NCI-H2171 treated with DMSO at 0.1 percent for 48 hours (cell line): ENCODE data around the gene KCNK15.

ENCODE experiments used
- DNase-seq: peaks from one replicate; lab custom pipeline; 2025; lab: John Stamatoyannopoulos, UW

Gene KCNK15

DNA sequence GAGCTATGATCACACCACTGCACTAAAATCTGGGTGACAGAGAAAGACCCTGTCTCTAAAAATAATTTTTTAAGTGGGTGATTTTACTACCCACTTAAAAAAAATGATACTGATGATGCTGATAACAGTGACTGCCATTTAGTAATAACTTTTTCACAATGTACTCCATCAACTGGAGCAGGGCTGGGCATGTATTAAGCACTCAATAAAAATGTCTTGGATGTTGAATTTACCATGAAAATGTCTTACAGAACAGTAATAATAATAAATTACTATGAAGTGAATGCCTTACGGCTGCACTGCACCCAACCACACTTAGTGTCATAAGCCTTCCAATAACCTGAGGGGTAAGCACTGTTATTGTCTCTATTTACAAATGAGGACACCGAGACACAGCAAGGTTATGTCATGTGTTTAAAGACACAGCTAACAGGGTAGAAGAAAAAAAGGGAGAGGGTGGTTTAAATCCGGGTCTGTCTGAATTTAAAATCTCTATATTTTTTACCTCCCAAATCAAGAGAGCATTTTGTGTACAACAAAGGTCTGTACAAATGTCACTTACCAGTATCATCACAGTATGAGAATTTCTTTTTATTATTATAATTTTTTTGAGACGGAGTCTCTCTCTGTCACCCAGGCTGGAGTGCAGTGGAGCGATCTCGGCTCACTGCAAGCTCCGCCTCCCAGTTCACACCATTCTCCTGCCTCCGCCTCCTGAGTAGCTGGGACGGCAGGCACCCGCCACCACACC, 43.2 kb downstream of the KCNK15 start:
- DNase-seq = no peak

DNA sequence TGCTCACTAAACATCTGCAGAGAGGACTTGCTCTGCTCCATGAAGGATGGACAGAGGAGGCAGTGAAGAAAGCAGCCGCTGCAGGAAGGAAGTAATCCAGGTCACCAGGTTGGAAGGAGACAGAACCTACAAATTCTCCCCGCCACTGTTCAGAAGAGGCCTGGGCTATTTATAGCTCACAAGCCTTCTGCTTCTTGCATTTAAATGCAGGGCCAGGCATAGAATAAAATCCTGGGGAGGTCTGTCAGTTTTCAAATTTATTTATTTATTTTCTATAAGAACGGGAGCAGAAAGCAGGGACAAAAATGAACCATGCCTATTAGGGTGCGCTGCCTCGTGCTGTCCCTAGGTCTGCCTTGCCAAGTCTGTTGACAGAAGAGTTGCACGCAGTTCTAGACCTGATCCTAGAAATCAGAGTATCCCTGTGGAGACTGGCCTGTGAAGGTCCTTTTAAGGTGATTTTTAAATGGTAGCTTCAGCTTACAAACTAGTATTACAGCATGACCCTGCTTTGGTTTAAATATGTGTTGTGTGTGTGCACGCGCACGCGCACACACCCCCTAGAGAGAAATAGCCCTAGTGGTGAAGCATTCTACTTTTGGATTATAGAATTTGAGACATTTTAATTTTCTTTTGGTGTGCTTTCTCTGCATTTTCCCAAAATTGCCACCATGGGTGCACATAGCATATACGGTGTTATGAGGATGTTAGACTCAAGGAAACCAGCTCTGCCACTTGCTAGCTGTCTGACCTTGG, 45.2 kb downstream of the KCNK15 start:
- no peak for DNase-seq

DNA sequence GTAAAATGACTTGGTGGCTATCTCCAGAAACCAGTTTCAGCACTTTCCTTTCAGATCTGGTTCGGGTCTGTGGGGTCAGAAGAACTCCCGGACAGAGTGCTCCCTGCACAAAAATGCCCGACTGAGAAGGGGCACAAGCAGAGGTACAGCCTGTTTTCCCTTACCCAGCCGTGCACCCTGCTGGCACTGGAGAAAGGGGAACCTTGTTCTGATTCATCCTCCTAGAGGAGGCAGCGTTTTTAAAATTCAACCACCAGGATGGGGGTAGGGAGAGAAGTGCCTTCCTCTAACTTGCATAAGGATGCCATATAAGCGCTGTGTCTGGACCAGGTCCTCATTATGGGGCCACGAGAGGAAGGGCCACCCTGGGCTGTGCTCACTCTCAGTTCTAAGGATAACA, 47.1 kb downstream of the KCNK15 start:
- DNase-seq = no peak

DNA sequence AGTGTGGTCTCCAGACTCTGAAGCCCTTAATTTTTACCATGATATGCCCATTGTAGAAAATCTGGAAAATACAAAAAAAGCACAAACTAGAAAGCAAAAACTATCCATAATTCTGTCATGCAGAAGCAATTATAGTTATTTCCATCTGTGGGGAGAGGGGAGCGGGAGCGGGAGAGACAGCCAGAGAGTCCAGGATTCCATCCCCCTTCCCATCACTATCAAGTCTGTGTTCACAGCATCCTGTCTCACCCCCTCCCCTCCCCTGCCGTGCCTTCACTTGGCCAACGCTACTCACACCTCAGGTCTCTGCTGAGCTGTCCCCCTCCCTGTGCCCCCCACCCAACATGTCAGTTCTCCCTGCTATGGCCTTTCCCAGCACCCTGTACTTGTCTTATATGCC, 50.2 kb downstream of the KCNK15 start:
- DNase-seq = no peak

DNA sequence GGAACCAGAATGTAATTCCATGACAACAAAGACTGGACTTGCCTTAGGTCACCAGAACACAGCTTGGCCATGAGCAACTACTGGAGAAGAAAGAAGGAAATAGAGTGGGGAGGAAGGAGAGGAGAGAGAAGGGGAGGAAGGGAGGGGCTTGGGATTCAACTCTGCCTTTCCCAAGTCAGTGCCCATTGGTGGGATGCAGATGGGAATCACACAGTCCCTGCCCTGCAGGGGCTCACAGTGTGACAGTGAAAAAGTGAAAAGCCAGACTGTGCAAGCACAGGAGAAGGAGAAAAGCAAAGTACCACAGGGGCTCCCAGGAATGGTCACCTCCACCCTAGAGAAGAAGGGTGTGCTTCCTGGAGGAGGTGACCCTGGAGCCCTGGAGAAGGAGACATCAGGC, 50.6 kb downstream of the KCNK15 start:
- no peak for DNase-seq

DNA sequence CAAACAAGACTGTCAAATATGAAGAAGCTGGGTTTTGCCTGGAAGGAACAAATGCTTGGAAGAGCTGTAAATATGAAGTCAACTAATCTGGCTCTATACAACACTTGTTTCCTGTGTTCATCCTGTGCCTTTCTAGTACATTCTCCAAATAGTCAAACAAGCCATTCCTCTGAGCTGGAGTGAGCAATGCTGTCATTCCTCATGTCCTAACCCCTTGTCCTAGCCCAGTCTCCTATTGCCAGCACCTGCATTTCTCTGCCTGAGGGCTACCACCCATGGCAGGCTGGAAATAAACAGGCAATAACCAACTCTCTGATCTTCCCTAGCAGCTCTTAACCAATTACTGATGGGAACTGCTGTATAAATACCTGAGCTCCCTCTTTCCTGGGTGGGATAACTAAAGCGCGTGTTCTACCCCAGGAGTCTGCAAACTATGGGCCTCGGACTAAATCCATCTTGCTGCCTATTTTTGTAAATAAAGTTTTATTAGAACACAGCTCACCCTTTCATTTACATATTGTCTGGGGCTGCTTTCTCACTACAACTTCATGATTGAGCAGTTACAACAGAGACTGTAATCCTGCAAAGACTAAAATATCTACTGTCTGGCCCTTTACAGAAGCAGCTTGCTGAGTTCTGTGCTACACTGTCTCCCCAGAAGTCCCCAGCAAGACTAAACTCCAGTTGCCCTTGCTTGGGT, 51.2 kb downstream of the KCNK15 start:
- DNase-seq = no peak

DNA sequence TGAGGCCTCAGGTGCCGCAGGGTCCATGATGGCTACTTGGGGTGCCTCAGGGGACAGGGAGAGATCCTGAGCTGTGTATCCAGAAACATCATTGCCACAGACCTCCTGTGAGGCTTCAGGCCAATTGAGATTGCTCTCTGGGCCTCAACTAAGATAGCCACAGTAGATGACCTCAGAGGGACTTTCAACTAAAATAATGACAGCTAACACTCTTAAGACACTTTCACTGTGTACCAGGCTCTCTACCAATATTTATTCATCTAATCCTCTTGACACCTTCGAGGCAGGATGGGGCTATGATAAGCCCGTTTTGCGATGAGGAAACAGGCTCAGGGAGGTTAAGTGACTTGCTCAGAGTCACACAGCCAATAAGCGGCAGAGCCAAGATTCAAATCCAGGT, 54.0 kb downstream of the KCNK15 start:
- no peak for DNase-seq

DNA sequence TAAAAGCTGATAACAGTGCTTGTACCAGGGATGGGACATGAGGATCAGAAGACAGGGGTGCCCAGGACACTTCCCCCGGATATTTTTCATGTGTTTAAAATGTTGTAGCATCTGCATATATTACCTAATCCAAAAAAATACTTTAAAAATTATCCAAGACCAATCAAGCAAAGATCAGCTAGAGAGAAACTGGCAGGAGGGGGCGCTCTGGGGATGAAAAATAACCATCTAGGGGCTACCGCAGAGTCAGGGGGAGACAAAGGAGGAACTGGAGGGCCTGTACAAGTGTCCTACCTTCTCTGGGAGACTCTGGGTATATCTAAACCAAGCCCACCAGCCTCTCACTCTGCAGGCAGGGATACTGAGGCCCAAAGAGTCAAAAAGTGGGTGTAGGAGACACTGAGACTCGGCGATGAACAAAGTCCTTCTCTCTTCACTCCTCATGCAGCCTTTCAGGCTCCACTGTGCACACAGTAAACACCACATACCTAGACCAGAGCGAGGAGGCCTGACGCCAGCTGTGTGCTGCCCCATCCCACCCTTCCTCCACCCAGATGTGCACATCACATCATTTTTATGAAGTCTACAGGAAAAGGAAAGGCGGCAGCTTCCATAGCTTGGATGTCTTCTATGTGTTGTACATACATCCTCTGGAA, 54.9 kb downstream of the KCNK15 start:
- DNase-seq = no peak
